SK-N-SH treated with all-trans-retinoic acid at 6 μM for 48 hours (cell line): ENCODE results near the gene HMOX1.

Experiments
- ARNTL ChIP-seq: fragments of 450-650 bp; formaldehyde crosslinking; IDR thresholded peaks from 2 replicates; pipeline ENCODE4 v1.5.0; 2020; ENCODE audit warnings: low read depth, mild to moderate bottlenecking, moderate library complexity, borderline replicate concordance
- CSDC2 ChIP-seq: fragments of 250-450 bp; sonication (Bioruptor Pico); IDR thresholded peaks from 2 replicates; pipeline ENCODE4 v1.5.0; 2020; ENCODE audit warnings: mild to moderate bottlenecking, moderate library complexity
- ESRRG ChIP-seq: fragments of 250-450 bp; sonication (Bioruptor Pico); IDR thresholded peaks from 2 replicates; pipeline ENCODE4 v1.6.1; 2021; ENCODE audit warnings: mild to moderate bottlenecking
- ZC3H10 ChIP-seq: fragments of 250-450 bp; sonication (Bioruptor Pico); IDR thresholded peaks from 2 replicates; pipeline ENCODE4 v1.5.1; 2021; ENCODE audit warnings: mild to moderate bottlenecking, moderate library complexity
- ZFP3 ChIP-seq: fragments of 250-450 bp; sonication (Bioruptor Pico); IDR thresholded peaks from 2 replicates; pipeline ENCODE4 v1.5.0; 2020; ENCODE audit warnings: mild to moderate bottlenecking, moderate library complexity
- ZFP30 ChIP-seq: fragments of 450-650 bp; formaldehyde crosslinking; IDR thresholded peaks from 2 replicates; pipeline ENCODE4 v1.5.0; 2022; ENCODE audit warnings: mild to moderate bottlenecking, moderate library complexity
- TF ChIP-seq, protein P1 (sequence below): fragments of 250-450 bp; sonication (Bioruptor Pico); IDR thresholded peaks from 2 replicates; pipeline ENCODE4 v1.8.0; 2020; ENCODE audit warnings: mild to moderate bottlenecking, moderate library complexity, borderline replicate concordance
- TF ChIP-seq, protein P2 (sequence below): fragments of 250-450 bp; sonication (Bioruptor Pico); IDR thresholded peaks from 2 replicates; pipeline ENCODE4 v1.5.1; 2021; ENCODE audit warnings: mild to moderate bottlenecking, moderate library complexity
- TF ChIP-seq, protein P3 (sequence below): fragments of 250-450 bp; sonication (Bioruptor Pico); IDR thresholded peaks from 2 replicates; pipeline ENCODE4 v1.8.0; 2021; ENCODE audit warnings: low read depth, mild to moderate bottlenecking, moderate library complexity, borderline replicate concordance

DNA sequence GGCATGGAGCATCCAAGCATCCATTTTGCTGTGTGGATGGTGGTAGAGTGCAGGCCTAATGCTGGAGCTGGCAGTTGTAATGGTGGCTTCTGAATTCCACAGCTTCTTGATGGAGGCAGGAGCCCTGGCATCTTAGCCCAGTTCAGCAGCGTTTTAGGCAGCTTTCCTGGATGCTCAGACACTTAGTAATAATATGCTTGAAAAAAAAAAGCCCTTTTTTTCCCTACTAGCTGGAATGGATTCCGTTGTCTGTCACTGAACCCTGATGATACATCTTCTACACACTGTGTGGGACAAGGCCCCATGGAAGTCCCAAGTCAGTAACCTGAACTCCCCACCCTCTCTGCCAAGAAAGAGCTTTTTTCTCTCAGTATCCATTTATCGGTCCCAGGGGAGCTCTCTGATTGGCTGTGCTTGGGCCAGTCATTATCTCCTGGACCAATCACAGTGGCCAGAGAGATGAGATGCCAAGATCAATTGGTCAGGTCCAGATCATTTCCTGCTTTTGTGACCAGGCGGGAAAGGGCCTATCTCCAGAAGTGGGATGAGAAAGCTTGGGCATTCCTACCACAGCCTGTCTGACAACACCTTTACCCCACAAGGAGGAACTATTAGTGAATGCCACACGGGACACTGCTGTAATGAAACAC lies 53.3 kb downstream of the HMOX1 start:
- TF ChIP-seq ZFP30 (no peak), ZC3H10 (CRISPR knock-in tag) (no peak), ESRRG (no peak), ZFP3 (CRISPR knock-in tag) (no peak), ARNTL (CRISPR knock-in tag) (no peak), CSDC2 (CRISPR knock-in tag) (no peak)
- TF ChIP-seq, protein P1, sequence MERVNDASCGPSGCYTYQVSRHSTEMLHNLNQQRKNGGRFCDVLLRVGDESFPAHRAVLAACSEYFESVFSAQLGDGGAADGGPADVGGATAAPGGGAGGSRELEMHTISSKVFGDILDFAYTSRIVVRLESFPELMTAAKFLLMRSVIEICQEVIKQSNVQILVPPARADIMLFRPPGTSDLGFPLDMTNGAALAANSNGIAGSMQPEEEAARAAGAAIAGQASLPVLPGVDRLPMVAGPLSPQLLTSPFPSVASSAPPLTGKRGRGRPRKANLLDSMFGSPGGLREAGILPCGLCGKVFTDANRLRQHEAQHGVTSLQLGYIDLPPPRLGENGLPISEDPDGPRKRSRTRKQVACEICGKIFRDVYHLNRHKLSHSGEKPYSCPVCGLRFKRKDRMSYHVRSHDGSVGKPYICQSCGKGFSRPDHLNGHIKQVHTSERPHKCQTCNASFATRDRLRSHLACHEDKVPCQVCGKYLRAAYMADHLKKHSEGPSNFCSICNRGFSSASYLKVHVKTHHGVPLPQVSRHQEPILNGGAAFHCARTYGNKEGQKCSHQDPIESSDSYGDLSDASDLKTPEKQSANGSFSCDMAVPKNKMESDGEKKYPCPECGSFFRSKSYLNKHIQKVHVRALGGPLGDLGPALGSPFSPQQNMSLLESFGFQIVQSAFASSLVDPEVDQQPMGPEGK (CRISPR knock-in tag) = no peak
- TF ChIP-seq, protein P2, sequence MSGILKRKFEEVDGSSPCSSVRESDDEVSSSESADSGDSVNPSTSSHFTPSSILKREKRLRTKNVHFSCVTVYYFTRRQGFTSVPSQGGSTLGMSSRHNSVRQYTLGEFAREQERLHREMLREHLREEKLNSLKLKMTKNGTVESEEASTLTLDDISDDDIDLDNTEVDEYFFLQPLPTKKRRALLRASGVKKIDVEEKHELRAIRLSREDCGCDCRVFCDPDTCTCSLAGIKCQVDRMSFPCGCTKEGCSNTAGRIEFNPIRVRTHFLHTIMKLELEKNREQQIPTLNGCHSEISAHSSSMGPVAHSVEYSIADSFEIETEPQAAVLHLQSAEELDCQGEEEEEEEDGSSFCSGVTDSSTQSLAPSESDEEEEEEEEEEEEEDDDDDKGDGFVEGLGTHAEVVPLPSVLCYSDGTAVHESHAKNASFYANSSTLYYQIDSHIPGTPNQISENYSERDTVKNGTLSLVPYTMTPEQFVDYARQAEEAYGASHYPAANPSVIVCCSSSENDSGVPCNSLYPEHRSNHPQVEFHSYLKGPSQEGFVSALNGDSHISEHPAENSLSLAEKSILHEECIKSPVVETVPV (CRISPR knock-in tag) = no peak
- TF ChIP-seq, protein P3, sequence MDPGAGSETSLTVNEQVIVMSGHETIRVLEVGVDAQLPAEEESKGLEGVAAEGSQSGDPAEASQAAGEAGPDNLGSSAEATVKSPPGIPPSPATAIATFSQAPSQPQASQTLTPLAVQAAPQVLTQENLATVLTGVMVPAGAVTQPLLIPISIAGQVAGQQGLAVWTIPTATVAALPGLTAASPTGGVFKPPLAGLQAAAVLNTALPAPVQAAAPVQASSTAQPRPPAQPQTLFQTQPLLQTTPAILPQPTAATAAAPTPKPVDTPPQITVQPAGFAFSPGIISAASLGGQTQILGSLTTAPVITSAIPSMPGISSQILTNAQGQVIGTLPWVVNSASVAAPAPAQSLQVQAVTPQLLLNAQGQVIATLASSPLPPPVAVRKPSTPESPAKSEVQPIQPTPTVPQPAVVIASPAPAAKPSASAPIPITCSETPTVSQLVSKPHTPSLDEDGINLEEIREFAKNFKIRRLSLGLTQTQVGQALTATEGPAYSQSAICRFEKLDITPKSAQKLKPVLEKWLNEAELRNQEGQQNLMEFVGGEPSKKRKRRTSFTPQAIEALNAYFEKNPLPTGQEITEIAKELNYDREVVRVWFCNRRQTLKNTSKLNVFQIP = no peak
